LNCaP clone FGC (cell line): Measurements from ENCODE around the gene PRKCE.

Experiments used
- DNase-seq: peaks from one replicate; pipeline ENCODE4 v3.0.0-alpha.2; 2011; ENCODE audit warnings: low read depth
- H3K4me3 ChIP-seq: 2 replicates; pipeline ENCODE4 v1.5.1; 2011; ENCODE audit warnings: mild to moderate bottlenecking, low read depth, low read length, control low read depth
- TF ChIP-seq, protein P1 (sequence below): IDR thresholded peaks from 2 replicates; pipeline ENCODE4 v1.5.1; 2012; ENCODE audit warnings: mild to moderate bottlenecking; ENCODE audit not compliant: control insufficient read depth, insufficient read depth; ENCODE audit errors: extremely low read depth

Gene PRKCE

GRCh38 chr2:46227022-46227421, 575.5 kb downstream of the PRKCE start:
- no peak for DNase-seq
- TF ChIP-seq, protein P1, sequence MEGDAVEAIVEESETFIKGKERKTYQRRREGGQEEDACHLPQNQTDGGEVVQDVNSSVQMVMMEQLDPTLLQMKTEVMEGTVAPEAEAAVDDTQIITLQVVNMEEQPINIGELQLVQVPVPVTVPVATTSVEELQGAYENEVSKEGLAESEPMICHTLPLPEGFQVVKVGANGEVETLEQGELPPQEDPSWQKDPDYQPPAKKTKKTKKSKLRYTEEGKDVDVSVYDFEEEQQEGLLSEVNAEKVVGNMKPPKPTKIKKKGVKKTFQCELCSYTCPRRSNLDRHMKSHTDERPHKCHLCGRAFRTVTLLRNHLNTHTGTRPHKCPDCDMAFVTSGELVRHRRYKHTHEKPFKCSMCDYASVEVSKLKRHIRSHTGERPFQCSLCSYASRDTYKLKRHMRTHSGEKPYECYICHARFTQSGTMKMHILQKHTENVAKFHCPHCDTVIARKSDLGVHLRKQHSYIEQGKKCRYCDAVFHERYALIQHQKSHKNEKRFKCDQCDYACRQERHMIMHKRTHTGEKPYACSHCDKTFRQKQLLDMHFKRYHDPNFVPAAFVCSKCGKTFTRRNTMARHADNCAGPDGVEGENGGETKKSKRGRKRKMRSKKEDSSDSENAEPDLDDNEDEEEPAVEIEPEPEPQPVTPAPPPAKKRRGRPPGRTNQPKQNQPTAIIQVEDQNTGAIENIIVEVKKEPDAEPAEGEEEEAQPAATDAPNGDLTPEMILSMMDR: no peak

GRCh38 chr2:46227674-46228289, 576.3 kb downstream of the PRKCE start:
- TF ChIP-seq, protein P1: no peak
- DNase-seq: no peak
- H3K4me3 ChIP-seq: no peak overlapping the region

More at GRCh38 chr2:46227022-46227421, 575.5 kb downstream of the PRKCE start:
- H3K4me3 ChIP-seq: no peak overlapping the region

DNA sequence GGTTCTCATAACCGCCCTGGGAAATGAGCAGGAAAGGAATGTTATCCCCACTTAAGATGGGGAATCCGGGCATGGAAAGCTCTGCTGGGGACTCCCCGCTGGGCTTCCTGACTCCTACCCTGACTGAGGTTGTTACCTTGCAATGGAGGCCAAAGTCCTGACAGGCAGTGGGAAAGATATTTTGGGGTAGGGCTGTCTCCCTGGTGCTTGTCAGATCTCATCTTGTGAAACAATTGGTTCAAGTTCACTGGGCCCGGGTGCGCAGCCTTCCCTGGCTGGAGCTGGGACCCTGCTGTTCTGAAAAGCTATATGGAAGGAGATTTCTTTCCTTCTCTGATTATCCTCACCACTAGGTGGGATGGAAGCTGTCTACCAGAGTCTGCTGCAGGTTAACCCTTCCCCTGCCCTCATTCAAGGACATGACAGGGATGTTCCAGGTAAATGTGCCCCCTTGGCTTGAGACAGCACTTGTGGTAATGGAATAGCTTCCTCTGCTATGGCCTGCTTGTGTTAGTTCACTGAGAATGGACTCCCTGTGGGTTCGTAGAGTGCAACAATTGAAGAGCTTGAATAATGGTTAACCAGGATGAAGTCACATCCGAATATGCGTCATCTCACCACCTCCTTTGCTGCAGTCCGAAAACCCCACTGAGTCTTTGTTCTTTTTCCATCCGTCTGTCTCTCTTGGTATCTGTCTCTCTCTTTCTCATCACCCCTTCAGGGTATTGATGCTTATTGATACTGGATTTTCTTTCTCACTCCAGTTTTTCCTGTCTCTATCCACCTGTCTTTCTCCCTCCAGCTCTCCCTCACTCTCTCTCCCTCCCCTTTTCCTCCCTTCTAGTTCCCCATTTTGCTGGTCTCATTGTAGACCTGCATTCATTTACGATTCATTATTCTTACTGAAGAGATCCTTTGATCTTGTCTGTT, 577.9 kb downstream of the PRKCE start:
- H3K4me3 ChIP-seq: no peak overlapping the region
- no peak for DNase-seq
- TF ChIP-seq, protein P1: no peak

- TF ChIP-seq, protein P1: no peak
- no peak overlapping the region for H3K4me3 ChIP-seq
- DNase-seq: no peak
Observed at GRCh38 chr2:46230115-46230571, 578.7 kb downstream of the PRKCE start.

GRCh38 chr2:46230677-46231425, 579.4 kb downstream of the PRKCE start:
- DNase-seq: no peak
- no peak overlapping the region for H3K4me3 ChIP-seq
- TF ChIP-seq, protein P1: no peak

DNA sequence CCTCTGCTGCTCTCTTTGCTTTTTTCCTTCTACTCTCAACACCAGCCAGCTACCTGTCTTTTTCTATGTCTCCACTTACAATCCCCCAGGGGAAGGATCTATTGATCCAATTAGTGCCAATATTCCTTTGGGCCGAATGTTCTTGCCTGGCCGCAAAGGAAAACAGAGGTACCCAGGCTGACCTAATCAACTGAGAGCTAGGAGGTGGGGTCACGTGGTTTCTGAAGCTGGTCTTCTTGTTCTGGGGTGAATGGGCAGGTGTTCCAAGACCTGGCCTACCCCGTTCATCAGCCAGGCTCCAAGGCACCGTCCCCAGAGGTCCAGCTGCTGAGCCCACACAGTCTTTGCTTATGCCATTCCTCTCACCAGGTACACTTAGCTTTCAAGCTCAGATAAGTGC, 580.2 kb downstream of the PRKCE start:
- no peak overlapping the region for H3K4me3 ChIP-seq
- TF ChIP-seq, protein P1: no peak
- no peak for DNase-seq
